GM23248 (cell line): ENCODE measurements around the gene PPFIA1. TPM values are rescaled to one million over a fixed set of nuclear protein-coding genes. Genes with fewer than 3 reads are reported as not detected.
A peak's percentile ranks its signal among the peaks of the same experiment; 100 is the strongest.

Experiments used
- DNase-seq: peaks from one replicate; pipeline ENCODE4 v3.0.0-alpha.2; 2015
- H2AFZ ChIP-seq: fragments of 200-600 bp; sonication (generic); 2 replicates; pipeline ENCODE4 v1.6.1; 2016; ENCODE audit warnings: antibody characterized with exemption
- H3F3A ChIP-seq: fragments of 200-600 bp; sonication (generic); 2 replicates; pipeline ENCODE4 v1.6.1; 2016; ENCODE audit warnings: mild to moderate bottlenecking, antibody characterized with exemption, mixed run types; ENCODE audit not compliant: insufficient read depth
- H3K27ac ChIP-seq: fragments of 200-600 bp; sonication (generic); 2 replicates; pipeline ENCODE4 v1.5.1; 2016; ENCODE audit warnings: mild to moderate bottlenecking
- H3K27me3 ChIP-seq: fragments of 200-600 bp; sonication (generic); replicated peaks from 2 replicates; pipeline ENCODE4 v1.6.1; 2016; ENCODE audit warnings: mild to moderate bottlenecking; ENCODE audit not compliant: insufficient read depth
- H3K36me3 ChIP-seq: fragments of 200-600 bp; sonication (generic); 2 replicates; pipeline ENCODE4 v1.6.1; 2016; ENCODE audit warnings: low read depth, mild to moderate bottlenecking
- H3K4me1 ChIP-seq: fragments of 200-600 bp; sonication (generic); 2 replicates; pipeline ENCODE4 v1.6.1; 2016; ENCODE audit warnings: mild to moderate bottlenecking; ENCODE audit not compliant: insufficient read depth
- H3K4me2 ChIP-seq: fragments of 200-600 bp; sonication (generic); one replicate; pipeline ENCODE4 v1.6.1; 2016; ENCODE audit warnings: mild to moderate bottlenecking; ENCODE audit not compliant: unreplicated experiment
- H3K4me3 ChIP-seq: fragments of 200-600 bp; sonication (generic); 2 replicates; pipeline ENCODE4 v1.5.1; 2016; ENCODE audit warnings: mild to moderate bottlenecking
- H3K79me2 ChIP-seq: fragments of 200-600 bp; sonication (generic); 2 replicates; pipeline ENCODE4 v1.6.1; 2016; ENCODE audit warnings: mild to moderate bottlenecking; ENCODE audit not compliant: insufficient read depth
- H3K9ac ChIP-seq: fragments of 200-600 bp; sonication (generic); 2 replicates; pipeline ENCODE4 v1.6.1; 2016; ENCODE audit warnings: mild to moderate bottlenecking
- H3K9me2 ChIP-seq: fragments of 200-600 bp; sonication (generic); 2 replicates; pipeline ENCODE4 v1.6.1; 2016; ENCODE audit warnings: mixed run types, mild to moderate bottlenecking, moderate library complexity; ENCODE audit not compliant: insufficient read depth
- H3K9me3 ChIP-seq: fragments of 200-600 bp; sonication (generic); one replicate; pipeline ENCODE4 v1.6.1; 2017; ENCODE audit warnings: low read depth
- H4K20me1 ChIP-seq: fragments of 200-600 bp; sonication (generic); 2 replicates; pipeline ENCODE4 v1.6.0; 2016; ENCODE audit not compliant: insufficient read depth
- EZH2 ChIP-seq: fragments of 200-600 bp; sonication (generic); IDR thresholded peaks from 2 replicates; pipeline ENCODE4 v1.6.1; 2018; ENCODE audit warnings: antibody characterized with exemption, mild to moderate bottlenecking; ENCODE audit not compliant: insufficient read depth, poor library complexity, severe bottlenecking
- EZH2phosphoT487 ChIP-seq: fragments of 200-600 bp; sonication (generic); IDR thresholded peaks from 2 replicates; pipeline ENCODE4 v1.6.1; 2018; ENCODE audit warnings: antibody characterized with exemption, moderate library complexity, mild to moderate bottlenecking, low read depth; ENCODE audit not compliant: insufficient read depth
- WGBS, 2 experiments: methylation state at CpG; one replicate each; pipeline ENCODE4 v1.1.6; 2015 to 2017; ENCODE audit warnings: low lambda C conversion rate in 2 of 2, low coverage in 1 of 2; ENCODE audit errors: missing lambda C conversion rate in 2 of 2; 5-methylcytosine and 5-hydroxymethylcytosine counted together
- in situ Hi-C: fragments of 300-500 bp; cut with MboI; formaldehyde crosslinking; loops from 2 replicates; pipeline ENCODE4 v1.15.0; 2020
- polyA plus RNA-seq: library from polyadenylated mRNA; unstranded; fragments of >200 nt; fragmentation: Nextera tagmentation; extraction: Ambion mirVana; gene quantifications from 2 replicates; pipeline ENCODE4 v1.2.1, GENCODE V29; 2016
- total RNA-seq: library from RNA; depleted of rRNA; stranded (reverse); fragments of >200 nt; shearing (Covaris generic); gene quantifications from 2 replicates; pipeline ENCODE4 v1.2.3, GENCODE V29; 2014

The PPFIA1 gene
- total and polyA plus RNA-seq, 2 experiments from 2014 or later = 22.8 to 36.9 TPM

DNA sequence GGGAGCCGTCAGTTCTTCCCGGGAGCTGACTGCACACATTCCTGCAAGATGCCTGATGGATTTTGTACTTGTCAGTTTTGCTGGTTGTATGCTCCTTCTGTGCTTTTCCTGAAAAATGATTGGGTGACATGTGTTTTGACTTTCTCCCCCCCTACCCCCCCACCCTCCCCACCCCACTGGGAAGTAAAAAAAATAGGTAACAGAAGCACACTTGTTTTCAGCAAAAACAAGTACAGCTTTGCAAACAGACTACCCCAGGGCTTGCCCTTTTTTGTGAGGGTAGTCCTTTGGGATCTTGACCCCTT lies 1.1 kb downstream of the PPFIA1 start:
- WGBS, 2 experiments = 2 to 3% methylated on average over 2 of the region's 2 CpGs
- Histone ChIP-seq H3K9ac (peak overlapping the region; percentile 90), H3K9me3 (no peaks in the 10 kb centered on the region), H3F3A (no peaks in the 10 kb centered on the region), H3K27ac (peak overlapping the region; percentile 64; the same call in 1 of the 2 replicates), H3K36me3 (peaks cover 13% of the 10 kb centered on the region; the same call in 1 of the 2 replicates), H4K20me1 (no peaks in the 10 kb centered on the region), H3K4me2 (peak overlapping the region; percentile 96), H2AFZ (peak overlapping the region; percentile 80), H3K4me1 (peaks cover 9% of the 10 kb centered on the region; the same call in 1 of the 2 replicates), H3K79me2 (peaks cover 57% of the 10 kb centered on the region), H3K9me2 (no peaks in the 10 kb centered on the region), H3K27me3 (0 out of 2 replicates have a peak, but pooled peaks cover 12% of the 10 kb centered on the region), H3K4me3 (peak overlapping the region; percentile 92)
- TF ChIP-seq EZH2 = no peak
- no peak for TF ChIP-seq EZH2phosphoT487
- DNase-seq = no peak
- in situ Hi-C loops = no loop called here

DNA sequence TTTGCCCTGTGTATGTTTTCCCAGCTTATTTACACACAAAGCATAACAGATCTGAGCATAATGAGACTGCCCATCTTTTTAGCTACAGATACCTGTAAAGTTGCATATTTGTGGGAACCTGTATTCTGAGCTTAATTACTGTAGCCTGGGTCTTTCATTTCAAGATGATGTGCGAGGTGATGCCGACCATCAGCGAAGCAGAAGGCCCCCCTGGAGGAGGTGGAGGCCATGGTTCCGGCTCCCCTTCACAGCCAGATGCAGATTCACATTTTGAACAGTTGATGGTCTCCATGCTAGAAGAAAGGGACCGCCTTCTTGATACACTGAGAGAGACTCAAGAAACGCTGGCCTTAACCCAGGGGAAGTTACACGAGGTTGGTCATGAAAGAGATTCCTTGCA lies 1.5 kb downstream of the PPFIA1 start:
- Histone ChIP-seq H3K4me3 (peak overlapping the region; percentile 92), H3K4me1 (peaks cover 9% of the 10 kb centered on the region; the same call in 1 of the 2 replicates)
- TF ChIP-seq EZH2phosphoT487 (no peak), EZH2 (no peak)

DNA sequence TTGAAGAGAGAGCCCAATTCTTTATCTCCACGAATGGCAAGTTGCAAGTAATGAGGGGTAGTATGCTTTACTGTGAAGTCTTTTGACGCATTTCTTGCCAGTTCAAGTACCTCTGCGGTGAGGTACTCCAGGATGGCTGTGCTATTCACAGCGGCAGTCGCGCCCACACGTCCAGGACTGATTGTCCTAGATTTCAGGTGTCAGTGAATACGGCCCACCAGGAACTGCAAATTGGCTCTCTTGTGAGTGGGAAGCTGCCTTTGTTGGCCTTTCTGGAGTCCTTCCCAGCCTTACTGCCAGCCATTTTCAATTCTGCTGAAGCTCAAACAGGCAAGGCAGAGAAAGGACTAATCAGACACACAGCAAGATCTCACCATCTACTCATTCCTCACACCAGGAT lies 8.5 kb downstream of the PPFIA1 start:
- Histone ChIP-seq H3K27ac (no peak overlapping the region), H3K79me2 (peaks cover 88% of the 10 kb centered on the region), H3K4me2 (no peak overlapping the region), H3K9ac (no peak overlapping the region), H4K20me1 (0 out of 2 replicates have a peak, but pooled peaks cover 4% of the 10 kb centered on the region), H3K9me3 (no peaks in the 10 kb centered on the region), H3K4me1 (peaks cover 9% of the 10 kb centered on the region), H3K9me2 (no peaks in the 10 kb centered on the region), H2AFZ (no peak overlapping the region), H3K4me3 (no peak overlapping the region), H3K36me3 (peaks cover 13% of the 10 kb centered on the region; the same call in 1 of the 2 replicates), H3K27me3 (no peaks in the 10 kb centered on the region), H3F3A (peaks cover 9% of the 10 kb centered on the region; the same call in 1 of the 2 replicates)
- no peak for DNase-seq
- no peak for TF ChIP-seq EZH2
- no peak for TF ChIP-seq EZH2phosphoT487
- WGBS, 2 experiments = 99% methylated on average over 8 of the region's 8 CpGs
- in situ Hi-C loops = no loop called here

More for the DNA sequence above, 1.5 kb downstream of the PPFIA1 start:
- peaks cover 13% of the 10 kb centered on the region; the same call in 1 of the 2 replicates for H3K36me3 ChIP-seq
- H2AFZ ChIP-seq = no peak overlapping the region
- no peaks in the 10 kb centered on the region for H3K9me3 ChIP-seq
- WGBS, 2 experiments = 82 to 85% methylated on average over 7 of the region's 7 CpGs
- H3K9me2 ChIP-seq = no peaks in the 10 kb centered on the region
- no peak for DNase-seq
- 0 out of 2 replicates have a peak, but pooled peaks cover 8% of the 10 kb centered on the region for H3K27me3 ChIP-seq
- H3K9ac ChIP-seq = 0 out of 2 replicates have a peak overlapping the region, but pooled peaks have one; percentile 10
- in situ Hi-C loops = no loop called here
- no peak overlapping the region for H3K27ac ChIP-seq
- no peaks in the 10 kb centered on the region for H4K20me1 ChIP-seq
- peak overlapping the region; percentile 7 for H3K4me2 ChIP-seq
- H3K79me2 ChIP-seq = peaks cover 60% of the 10 kb centered on the region
- H3F3A ChIP-seq = no peaks in the 10 kb centered on the region

DNA sequence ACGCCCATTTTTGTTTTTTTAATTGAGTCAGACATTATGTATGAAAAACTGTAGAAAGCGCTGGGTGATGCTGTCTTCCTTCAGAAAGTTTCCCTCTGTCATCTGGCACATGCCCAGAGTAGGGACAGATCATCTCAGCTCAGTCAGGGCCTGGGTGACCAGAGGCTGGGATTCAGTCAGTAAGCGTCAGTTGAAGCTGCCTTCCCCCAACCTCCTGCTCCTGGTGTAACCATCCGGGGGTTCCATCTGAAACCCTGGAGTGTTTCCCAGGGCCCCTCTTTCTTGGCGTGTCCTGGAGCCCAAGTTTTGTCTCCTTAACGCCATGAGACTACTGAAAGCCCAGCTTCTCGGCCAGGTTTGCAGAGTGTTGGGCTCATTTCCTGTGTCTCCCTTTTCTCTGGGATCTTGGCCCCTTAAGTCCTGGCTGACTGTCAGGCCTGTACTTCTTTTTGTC lies 10.7 kb downstream of the PPFIA1 start:
- H3K9ac ChIP-seq = peak overlapping the region; percentile 46
- peaks cover 9% of the 10 kb centered on the region; the same call in 1 of the 2 replicates for H3F3A ChIP-seq
- no peak overlapping the region for H3K4me3 ChIP-seq
- H3K27me3 ChIP-seq = no peaks in the 10 kb centered on the region
- in situ Hi-C loops = no loop called here
- H3K27ac ChIP-seq = peak overlapping the region; percentile 70
- peaks cover 9% of the 10 kb centered on the region for H3K4me1 ChIP-seq
- no peaks in the 10 kb centered on the region for H3K9me2 ChIP-seq
- 0 out of 2 replicates have a peak overlapping the region, but pooled peaks have one; percentile 16 for H2AFZ ChIP-seq
- peaks cover 7% of the 10 kb centered on the region; the same call in 1 of the 2 replicates for H3K36me3 ChIP-seq
- 47 to 53% methylated on average over 7 of the region's 7 CpGs for WGBS, 2 experiments
- TF ChIP-seq EZH2 (no peak), EZH2phosphoT487 (no peak)
- H3K4me2 ChIP-seq = no peak overlapping the region
- peak; percentile 85 for DNase-seq
- H3K9me3 ChIP-seq = no peaks in the 10 kb centered on the region
- peaks cover 77% of the 10 kb centered on the region for H3K79me2 ChIP-seq
- H4K20me1 ChIP-seq = 0 out of 2 replicates have a peak, but pooled peaks cover 4% of the 10 kb centered on the region
